ENCODE measurements around the gene TFF1. TPM values are rescaled to one million over a fixed set of nuclear protein-coding genes. Genes with fewer than 3 reads are reported as not detected.

Gene TFF1
- total RNA-seq, 2 experiments from 2014 or later, result 1.1 TPM; not detected in 1

- Mint-ChIP-seq H3K36me3 (ENCODE audit: low read depth) (peaks cover 2% of the 10 kb centered on the region), H3K4me3 (no peak overlapping the region), H3K27ac (no peak overlapping the region), H3K4me1 (ENCODE audit: low read depth) (no peaks in the 10 kb centered on the region), H3K9me3 (peaks cover 12% of the 10 kb centered on the region), H3K27me3 (no peaks in the 10 kb centered on the region)
- DNase-seq, result no peak
- ChIA-PET CTCF (interaction anchor here (1.0 kb wide), 1 partner anchor 10 kb away, joined by 3 read pairs; no protein-coding TSS in a partner anchor), POLR2A (no interaction called here)
- ATAC-seq, result no peak
- TF ChIP-seq CTCF (IDR thresholded peaks at IDR 0.05), result no peak
- intact Hi-C loops (cut with micrococcal nuclease), result no loop called here
These were observed 15.9 kb downstream of the TFF1 start for GRCh38 chr21:42350318-42350910.

DNA sequence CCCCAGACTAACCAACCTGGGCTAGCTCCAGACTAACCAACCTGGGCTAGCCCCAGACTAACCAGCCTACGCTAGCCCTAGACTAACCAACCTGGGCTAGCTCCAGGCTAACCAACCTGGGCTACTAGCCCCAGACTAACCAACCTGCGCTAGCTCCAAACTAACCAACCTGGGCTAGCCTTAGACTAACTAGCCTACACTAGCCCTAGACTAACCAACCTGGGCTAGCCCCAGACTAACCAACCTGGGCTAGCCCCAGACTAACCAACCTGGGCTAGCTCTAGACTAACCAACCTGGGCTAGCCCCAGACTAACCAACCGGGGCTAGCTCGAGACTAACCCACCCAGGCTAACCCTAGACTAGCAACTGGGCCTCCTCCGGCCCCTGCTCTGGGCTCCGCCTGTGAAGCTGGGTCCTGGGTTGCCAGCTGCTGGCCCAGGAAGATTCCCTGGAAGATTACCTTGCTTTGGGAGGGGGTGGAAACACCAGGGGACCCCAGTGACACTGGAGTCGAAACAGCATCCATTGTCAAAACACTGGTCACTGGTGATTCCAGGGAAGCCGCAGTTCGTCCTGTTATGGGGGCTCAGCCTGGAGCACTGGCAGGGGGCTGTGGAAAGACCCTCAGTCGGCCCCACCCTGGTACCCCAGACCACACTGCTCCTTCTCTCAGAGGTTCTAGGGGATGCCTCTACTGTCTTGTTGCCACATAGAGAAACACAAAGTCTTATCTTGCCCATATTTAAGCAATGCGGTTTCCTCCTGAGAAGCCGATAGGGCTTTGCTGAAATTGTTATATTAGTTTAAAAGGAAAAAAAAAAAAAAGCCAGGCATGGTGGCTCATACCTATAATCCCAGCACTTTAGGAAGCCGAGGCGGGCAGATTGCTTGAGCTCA is 16.7 kb downstream of the TFF1 start:
- Mint-ChIP-seq H3K27ac (no peak overlapping the region), H3K4me1 (ENCODE audit: low read depth) (no peaks in the 10 kb centered on the region), H3K4me3 (no peak overlapping the region), H3K27me3 (no peaks in the 10 kb centered on the region), H3K9me3 (peaks cover 9% of the 10 kb centered on the region), H3K36me3 (ENCODE audit: low read depth) (peaks cover 2% of the 10 kb centered on the region)
- ChIA-PET CTCF (interaction anchor here (0.9 to 1.2 kb wide), 4 partner anchors 11 to 101 kb away, joined by 3 to 9 read pairs (median 3); no protein-coding TSS in a partner anchor), POLR2A (no interaction called here)
- ATAC-seq (no peak), DNase-seq (no peak)
- intact Hi-C loops (cut with micrococcal nuclease), result no loop called here
- no peak for TF ChIP-seq CTCF (IDR thresholded peaks at IDR 0.05)

- H3K9me3 Mint-ChIP-seq, result peaks cover under 1% of the 10 kb centered on the region
- no peak overlapping the region for H3K4me3 Mint-ChIP-seq
- no peaks in the 10 kb centered on the region for H3K4me1 Mint-ChIP-seq (ENCODE audit: low read depth)
- H3K27ac Mint-ChIP-seq, result no peak overlapping the region
- intact Hi-C loops (cut with micrococcal nuclease), result no loop called here
- no peaks in the 10 kb centered on the region for H3K36me3 Mint-ChIP-seq (ENCODE audit: low read depth)
- no peaks in the 10 kb centered on the region for H3K27me3 Mint-ChIP-seq
- POLR2A ChIA-PET, result no interaction called here
- TF ChIP-seq CTCF (IDR thresholded peaks at IDR 0.05), result no peak
- CTCF ChIA-PET, result interaction anchor here (0.9 to 1.2 kb wide), 3 partner anchors 12 to 102 kb away, joined by 3 to 9 read pairs (median 3); no protein-coding TSS in a partner anchor
- ATAC-seq (no peak), DNase-seq (no peak)
These were observed 17.6 kb downstream of the TFF1 start for GRCh38 chr21:42348762-42349161.

DNA sequence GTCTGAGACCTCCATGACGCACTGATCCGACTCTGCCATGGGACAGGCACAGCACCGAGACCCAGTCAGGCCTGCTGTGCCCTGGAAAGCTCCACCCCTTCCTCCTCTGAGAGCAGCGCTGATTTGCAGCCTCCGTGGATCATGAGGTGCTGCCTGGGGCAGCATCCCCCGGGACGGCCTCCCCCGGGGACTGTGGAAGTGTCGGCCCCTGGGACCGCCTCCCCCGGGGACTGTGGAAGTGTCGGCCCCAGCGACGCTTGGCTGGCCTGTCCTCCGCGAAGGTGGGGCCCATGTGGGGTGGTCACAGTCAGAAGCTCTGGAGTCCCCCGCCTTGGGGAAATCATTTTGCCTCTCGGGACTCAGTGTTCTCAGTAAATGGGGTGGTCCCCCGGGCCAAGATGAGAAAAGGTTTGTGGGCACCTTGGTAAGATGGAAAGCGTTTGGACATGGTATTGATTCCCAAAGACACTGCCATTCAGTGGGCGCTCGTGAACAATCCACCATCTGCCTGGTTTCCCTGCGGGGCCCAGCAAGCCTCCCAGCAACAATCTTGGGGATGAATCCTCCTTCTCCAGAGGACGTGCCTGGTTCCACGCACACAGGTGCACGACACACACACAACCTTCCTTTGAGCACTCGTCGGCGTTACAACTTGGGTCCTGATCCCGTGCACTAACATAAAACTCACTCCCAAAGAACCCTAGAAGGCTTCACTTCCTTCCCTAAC is 18.6 kb downstream of the TFF1 start:
- H3K27ac Mint-ChIP-seq, result no peak overlapping the region
- no peaks in the 10 kb centered on the region for H3K9me3 Mint-ChIP-seq
- no peak for TF ChIP-seq CTCF (IDR thresholded peaks at IDR 0.05)
- ChIA-PET CTCF (interaction anchor here (2.0 kb wide), 1 partner anchor 10 kb away, joined by 11 read pairs; no protein-coding TSS in a partner anchor), POLR2A (no interaction called here)
- no peaks in the 10 kb centered on the region for H3K4me1 Mint-ChIP-seq (ENCODE audit: low read depth)
- no peak overlapping the region for H3K4me3 Mint-ChIP-seq
- no peaks in the 10 kb centered on the region for H3K27me3 Mint-ChIP-seq
- intact Hi-C loops (cut with micrococcal nuclease), result no loop called here
- no peak for ATAC-seq
- no peak for DNase-seq
- no peaks in the 10 kb centered on the region for H3K36me3 Mint-ChIP-seq (ENCODE audit: low read depth)
